ENCODE results near the gene PLA2G12A. TPM values are rescaled to one million over a fixed set of nuclear protein-coding genes. Genes with fewer than 3 reads are reported as not detected.

Gene PLA2G12A
- total RNA-seq, 1 experiment from 2014 or later: 47.3 TPM

DNA sequence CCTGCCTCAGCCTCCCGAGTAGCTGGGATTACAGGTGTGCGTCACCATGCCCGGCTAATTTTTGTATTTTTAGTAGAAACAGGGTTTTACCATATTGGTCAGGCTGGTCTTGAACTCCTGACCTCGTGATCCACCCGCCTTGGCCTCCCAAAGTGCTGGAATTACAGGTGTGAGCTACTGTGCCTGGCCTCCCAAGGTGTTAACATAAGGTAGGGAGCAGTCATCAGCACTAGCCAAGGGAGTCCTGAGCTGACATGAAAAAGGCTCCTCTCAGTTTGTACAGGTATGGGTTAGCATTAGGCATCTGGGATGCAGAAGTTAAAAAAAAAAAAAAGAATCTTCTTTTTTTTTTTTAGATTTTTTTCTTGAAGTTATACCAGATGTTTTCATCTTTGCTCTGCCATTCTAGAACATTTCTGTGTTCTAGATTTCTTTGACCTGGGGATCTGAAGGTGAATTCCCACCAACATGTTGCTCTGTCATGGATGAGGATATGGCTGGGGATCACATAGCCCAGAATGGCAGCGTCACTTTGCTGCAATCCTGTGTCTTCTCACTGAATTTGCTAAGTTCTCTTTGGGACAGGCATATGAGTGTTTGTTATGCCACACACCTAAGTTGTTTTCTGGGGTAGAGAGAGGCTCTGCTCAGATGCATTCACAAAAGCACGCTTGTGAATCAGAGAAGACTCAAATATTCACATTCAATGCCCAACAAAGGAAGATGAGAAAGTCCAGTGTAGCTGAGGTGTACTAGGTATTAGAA is 24.4 kb upstream of the PLA2G12A start:
- no peak overlapping the region for H2AFZ ChIP-seq (ENCODE audit: low read length)
- H3K4ac ChIP-seq (ENCODE audit: low read depth, low read length): no peak overlapping the region
- no peaks in the 10 kb centered on the region for H3K79me2 ChIP-seq (ENCODE audit: insufficient read depth, low read length)
- no peak overlapping the region for H3K14ac ChIP-seq (ENCODE audit: insufficient read depth, low read length)
- no peak overlapping the region for H3K9ac ChIP-seq (ENCODE audit: extremely low read depth, insufficient read length, low read length)
- no peak overlapping the region for H4K5ac ChIP-seq (ENCODE audit: insufficient read length, low read depth, low read length)
- DNase-seq: no peak
- no peak overlapping the region for H4K8ac ChIP-seq (replicated peaks; ENCODE audit: insufficient read length, low read depth, low read length)
- H2BK120ac ChIP-seq (ENCODE audit: low read depth, low read length, poor library complexity, severe bottlenecking): no peak overlapping the region
- TF ChIP-seq, protein P1, sequence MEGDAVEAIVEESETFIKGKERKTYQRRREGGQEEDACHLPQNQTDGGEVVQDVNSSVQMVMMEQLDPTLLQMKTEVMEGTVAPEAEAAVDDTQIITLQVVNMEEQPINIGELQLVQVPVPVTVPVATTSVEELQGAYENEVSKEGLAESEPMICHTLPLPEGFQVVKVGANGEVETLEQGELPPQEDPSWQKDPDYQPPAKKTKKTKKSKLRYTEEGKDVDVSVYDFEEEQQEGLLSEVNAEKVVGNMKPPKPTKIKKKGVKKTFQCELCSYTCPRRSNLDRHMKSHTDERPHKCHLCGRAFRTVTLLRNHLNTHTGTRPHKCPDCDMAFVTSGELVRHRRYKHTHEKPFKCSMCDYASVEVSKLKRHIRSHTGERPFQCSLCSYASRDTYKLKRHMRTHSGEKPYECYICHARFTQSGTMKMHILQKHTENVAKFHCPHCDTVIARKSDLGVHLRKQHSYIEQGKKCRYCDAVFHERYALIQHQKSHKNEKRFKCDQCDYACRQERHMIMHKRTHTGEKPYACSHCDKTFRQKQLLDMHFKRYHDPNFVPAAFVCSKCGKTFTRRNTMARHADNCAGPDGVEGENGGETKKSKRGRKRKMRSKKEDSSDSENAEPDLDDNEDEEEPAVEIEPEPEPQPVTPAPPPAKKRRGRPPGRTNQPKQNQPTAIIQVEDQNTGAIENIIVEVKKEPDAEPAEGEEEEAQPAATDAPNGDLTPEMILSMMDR (conservative IDR thresholded peaks at IDR 0.05): no peak
- H3K9me3 Mint-ChIP-seq: no peaks in the 10 kb centered on the region
- H3K27ac ChIP-seq (ENCODE audit: insufficient read length, low read depth, low read length): no peak overlapping the region
- no peak overlapping the region for H3K18ac ChIP-seq (ENCODE audit: insufficient read length, low read depth, low read length)
- no peaks in the 10 kb centered on the region for H3K4me1 ChIP-seq (ENCODE audit: insufficient read depth, low read length)
- H3K4me1 Mint-ChIP-seq: no peaks in the 10 kb centered on the region
- no peaks in the 10 kb centered on the region for H3K79me1 ChIP-seq (ENCODE audit: insufficient read depth, low read depth, low read length, poor library complexity, severe bottlenecking)
- no peak overlapping the region for H3K56ac ChIP-seq (ENCODE audit: insufficient read length, low read depth, low read length)
- H2BK20ac ChIP-seq (ENCODE audit: low read depth, low read length, poor library complexity, severe bottlenecking): no peak overlapping the region
- H2BK15ac ChIP-seq (ENCODE audit: low read depth, low read length): no peak overlapping the region
- H4K20me1 ChIP-seq (ENCODE audit: control insufficient read depth, insufficient read depth, insufficient read length): no peaks in the 10 kb centered on the region
- H3K9me3 ChIP-seq (ENCODE audit: control insufficient read depth, low read depth, low read length): no peaks in the 10 kb centered on the region
- no peaks in the 10 kb centered on the region; the same call in 1 of the 2 replicates for H3K27me3 Mint-ChIP-seq (ENCODE audit: low read depth)
- H3K36me3 Mint-ChIP-seq (ENCODE audit: insufficient read depth in 1 of 3, low read depth in 3 of 3): no peaks in the 10 kb centered on the region
- no peak overlapping the region for H3K4me2 ChIP-seq (ENCODE audit: insufficient read depth, insufficient read length, low read length)
- no peak overlapping the region for H2BK5ac ChIP-seq (ENCODE audit: insufficient read length, low read length)
- H3K27ac Mint-ChIP-seq: no peak overlapping the region
- no peak overlapping the region for H3K23ac ChIP-seq (ENCODE audit: insufficient read length, low read depth, low read length)
- H3K23me2 ChIP-seq (ENCODE audit: insufficient read length, low read depth, low read length, poor library complexity, severe bottlenecking): no peaks in the 10 kb centered on the region
- H2AK5ac ChIP-seq (ENCODE audit: insufficient read length, low read length): no peak overlapping the region
- no peak overlapping the region for H4K91ac ChIP-seq (ENCODE audit: insufficient read length, low read depth, low read length)
- no CpG with 5 or more reads among the region's 7 CpGs for WGBS (ENCODE audit: extremely low coverage, insufficient read length, low lambda C conversion rate)
- H3T11ph ChIP-seq (ENCODE audit: low read length): no peak overlapping the region
- no peak overlapping the region for H3K4me3 Mint-ChIP-seq
- H3K27me3 ChIP-seq (ENCODE audit: insufficient read depth, low read length): no peaks in the 10 kb centered on the region
- no peak overlapping the region for H2BK12ac ChIP-seq (ENCODE audit: insufficient read length, low read depth, low read length)

Data from H9 (cell line).